ENCODE data around the gene ANKRD1. TPM values are rescaled to one million over a fixed set of nuclear protein-coding genes. Genes with fewer than 3 reads are reported as not detected.

The ANKRD1 gene
- polyA plus RNA-seq, 1 donor = 0.86 TPM

Other genes with a start within 250 kb of the ANKRD1 start
- 0.53 TPM for gene HTR7, start 63.0 kb downstream of the ANKRD1 start, polyA plus RNA-seq (ENCODE audit: insufficient read length)
- 63.4 TPM for gene RPP30, start 49.1 kb downstream of the ANKRD1 start, polyA plus RNA-seq (ENCODE audit: insufficient read length)